CD14-positive monocyte (primary cell): ENCODE measurements around the gene FSTL3. TPM values are rescaled to one million over a fixed set of nuclear protein-coding genes. Genes with fewer than 3 reads are reported as not detected.

Source experiments
- DNase-seq, 3 donors: peaks; one replicate each; pipeline ENCODE4 v3.0.0-alpha.2; 2011 to 2022
- H2AFZ ChIP-seq: 2 replicates; pipeline ENCODE4 v1.6.0; 2012; ENCODE audit warnings: mild to moderate bottlenecking, low read depth, low read length, inconsistent platforms; ENCODE audit not compliant: insufficient read depth, poor library complexity, severe bottlenecking
- H3K27ac ChIP-seq, 2 donors: 1 replicate in 1 of 2; 2 replicates in 1 of 2; pipeline ENCODE4 v1.5.1; 2012 to 2013; ENCODE audit warnings: low read length in 2 of 2, control low read depth in 1 of 2, inconsistent platforms in 1 of 2, low read depth in 1 of 2, mild to moderate bottlenecking in 1 of 2
- H3K27me3 ChIP-seq, 2 donors: one replicate each; pipeline versions ENCODE4 v1.6.0 to v1.6.1; 2011 to 2013; ENCODE audit warnings: low read length in 2 of 2; ENCODE audit not compliant: control insufficient read depth in 2 of 2, insufficient read depth in 2 of 2
- H3K36me3 ChIP-seq, 2 donors: replicated peaks in 1 of 2; 1 replicate in 1 of 2; 2 replicates in 1 of 2; pipeline versions ENCODE4 v1.5.1 to v1.6.1; 2012 to 2013; ENCODE audit warnings: low read length in 2 of 2, control low read depth in 1 of 2, inconsistent platforms in 1 of 2, mild to moderate bottlenecking in 1 of 2; ENCODE audit not compliant: insufficient read depth in 2 of 2, control insufficient read depth in 1 of 2
- H3K4me1 ChIP-seq, 2 donors: 1 replicate in 1 of 2; 2 replicates in 1 of 2; pipeline versions ENCODE4 v1.5.1 to v1.6.1; 2012 to 2013; ENCODE audit warnings: low read length in 2 of 2, control low read depth in 1 of 2, inconsistent platforms in 1 of 2, mild to moderate bottlenecking in 1 of 2, moderate library complexity in 1 of 2; ENCODE audit not compliant: insufficient read depth in 2 of 2, control insufficient read depth in 1 of 2
- H3K4me2 ChIP-seq: replicated peaks from 2 replicates; pipeline ENCODE3; 2012; ENCODE audit warnings: low read length, moderate library complexity, mild to moderate bottlenecking; ENCODE audit not compliant: poor library complexity, severe bottlenecking; ENCODE audit errors: extremely low read depth
- H3K4me3 ChIP-seq, 3 experiments: fragments of 200-600 bp in 1 of 3; sonication (generic) in 1 of 3; replicated peaks in 1 of 3; 1 replicate in 2 of 3; 2 replicates in 1 of 3; pipeline ENCODE4 v1.5.1; 2011 to 2013; ENCODE audit warnings: low read length in 3 of 3, mild to moderate bottlenecking in 3 of 3, control low read depth in 2 of 3, low read depth in 2 of 3, inconsistent platforms in 1 of 3, moderate library complexity in 1 of 3
- H3K79me2 ChIP-seq: 2 replicates; pipeline ENCODE4 v1.6.0; 2012; ENCODE audit warnings: mild to moderate bottlenecking, control low read depth, inconsistent platforms, low read length, moderate library complexity; ENCODE audit not compliant: insufficient read depth
- H3K9ac ChIP-seq: 2 replicates; pipeline ENCODE4 v1.6.0; 2017; ENCODE audit warnings: low read length, mild to moderate bottlenecking; ENCODE audit not compliant: insufficient read depth, poor library complexity, severe bottlenecking
- H3K9me3 ChIP-seq, 2 donors: replicated peaks in 1 of 2; 1 replicate in 1 of 2; 2 replicates in 1 of 2; pipeline versions ENCODE4 v1.5.1 to v1.6.1; 2012 to 2013; ENCODE audit warnings: low read length in 2 of 2, control low read depth in 1 of 2; ENCODE audit not compliant: control insufficient read depth in 1 of 2, insufficient read depth in 1 of 2
- H4K20me1 ChIP-seq: 2 replicates; pipeline ENCODE4 v1.6.0; 2012; ENCODE audit warnings: mild to moderate bottlenecking, low read length, control low read depth, moderate library complexity; ENCODE audit not compliant: insufficient read depth
- H3K27ac Mint-ChIP-seq, 7 donors: one replicate each; pipeline ENCODE4 v1.8.0; 2020; ENCODE audit warnings: mild to moderate bottlenecking in 7 of 7, mixed read lengths in 7 of 7, moderate library complexity in 6 of 7, inconsistent platforms in 2 of 7
- H3K27me3 Mint-ChIP-seq, 3 donors: one replicate each; pipeline ENCODE4 v1.8.0; 2021 to 2022; ENCODE audit warnings: low read depth in 3 of 3, mild to moderate bottlenecking in 3 of 3, mixed read lengths in 3 of 3, moderate library complexity in 3 of 3, inconsistent platforms in 1 of 3
- H3K36me3 Mint-ChIP-seq, 2 donors: one replicate each; pipeline ENCODE4 v1.8.0; 2020; ENCODE audit warnings: mixed read lengths in 2 of 2, inconsistent platforms in 1 of 2, mild to moderate bottlenecking in 1 of 2
- H3K4me1 Mint-ChIP-seq: one replicate; pipeline ENCODE4 v1.8.0; 2020; ENCODE audit warnings: mild to moderate bottlenecking, mixed read lengths
- H3K4me3 Mint-ChIP-seq, 2 donors: one replicate each; pipeline ENCODE4 v1.8.0; 2020; ENCODE audit warnings: mild to moderate bottlenecking in 2 of 2, mixed read lengths in 2 of 2, moderate library complexity in 1 of 2
- H3K9me3 Mint-ChIP-seq, 7 donors: one replicate each; pipeline ENCODE4 v1.8.0; 2020 to 2022; ENCODE audit warnings: mixed read lengths in 7 of 7, mild to moderate bottlenecking in 6 of 7, moderate library complexity in 6 of 7, inconsistent platforms in 2 of 7
- CTCF ChIP-seq: fragments of 200-600 bp; IDR thresholded peaks from one replicate; pipeline ENCODE4 v1.8.0; 2022; ENCODE audit warnings: antibody characterized with exemption, mild to moderate bottlenecking
- WGBS: methylation state at CpG from one replicate; pipeline ENCODE4 v1.1.5; 2013; ENCODE audit warnings: missing lambda C conversion rate; ENCODE audit not compliant: insufficient coverage; 5-methylcytosine and 5-hydroxymethylcytosine counted together
- intact Hi-C, 2 donors: fragments of 100-400 bp; cut with micrococcal nuclease; formaldehyde crosslinking; loops; one replicate each; pipeline versions ENCODE4 v1.15.0 to v1.15.1; 2023
- polyA plus RNA-seq, 3 donors: library from polyadenylated mRNA; depleted of rRNA in 1 of 3; unstranded in 2 of 3; stranded (reverse) in 1 of 3; fragments of 300-500 nt in 2 of 3; fragments of >200 nt in 1 of 3; fragmentation: Illumina TruSeq in 2 of 3; gene quantifications; 1 replicate in 2 of 3; 2 replicates in 1 of 3; pipeline ENCODE4 v1.2.3, GENCODE V29; 2012 to 2021

The FSTL3 gene
- polyA plus RNA-seq, 3 donors = 2.5 to 42.1 (median 5.2) TPM

- H3K4me3 ChIP-seq = no peak overlapping the region
- H3K79me2 ChIP-seq = peaks cover 35% of the 10 kb centered on the region
- H3K9me3 ChIP-seq = no peaks in the 10 kb centered on the region
- Mint-ChIP-seq H3K9me3 (no peaks in the 10 kb centered on the region), H3K36me3 (peaks cover 30 to 76% of the 10 kb centered on the region in 2 donors), H3K4me1 (no peaks in the 10 kb centered on the region), H3K27ac (no peak overlapping the region), H3K4me3 (no peak overlapping the region), H3K27me3 (no peaks in the 10 kb centered on the region)
- no peak for DNase-seq
- no peaks in the 10 kb centered on the region for H3K27me3 ChIP-seq
- intact Hi-C loops = no loop called here
- no peaks in the 10 kb centered on the region for H3K4me1 ChIP-seq
- peaks cover 82 to 89% of the 10 kb centered on the region in 2 donors for H3K36me3 ChIP-seq
- no peak overlapping the region for H3K9ac ChIP-seq
- peaks cover 95% of the 10 kb centered on the region for H4K20me1 ChIP-seq
- TF ChIP-seq CTCF = no peak
- WGBS = 96% methylated on average over 32 of the region's 53 CpGs
- H2AFZ ChIP-seq = no peak overlapping the region
- H3K27ac ChIP-seq = no peak overlapping the region
- no peak overlapping the region for H3K4me2 ChIP-seq
Measured at GRCh38 chr19:648904-649801, 27.0 kb upstream of the FSTL3 start.

- H3K9me3 Mint-ChIP-seq = no peaks in the 10 kb centered on the region
- DNase-seq = no peak
- no peaks in the 10 kb centered on the region for H3K27me3 Mint-ChIP-seq
- Histone ChIP-seq H3K9me3 (no peaks in the 10 kb centered on the region), H3K79me2 (peaks cover 45% of the 10 kb centered on the region), H2AFZ (no peak overlapping the region), H3K27ac (no peak overlapping the region), H3K4me3 (no peak overlapping the region), H3K36me3 (peaks cover 77 to 93% of the 10 kb centered on the region in 2 donors), H3K4me1 (no peaks in the 10 kb centered on the region), H4K20me1 (peaks cover 95% of the 10 kb centered on the region), H3K27me3 (no peaks in the 10 kb centered on the region), H3K4me2 (no peak overlapping the region), H3K9ac (no peak overlapping the region)
- TF ChIP-seq CTCF = no peak
- H3K36me3 Mint-ChIP-seq = peaks cover 32 to 81% of the 10 kb centered on the region in 2 donors
- intact Hi-C loops = no loop called here
- no peak overlapping the region for H3K27ac Mint-ChIP-seq
- H3K4me1 Mint-ChIP-seq = no peaks in the 10 kb centered on the region
- 97% methylated on average over 5 of the region's 11 CpGs for WGBS
- H3K4me3 Mint-ChIP-seq = no peak overlapping the region
Measured at GRCh38 chr19:650121-650520, 26.1 kb upstream of the FSTL3 start.
